AG04449 (cell line): ENCODE results near the gene COPS2.
"Not testable (repeated sequence)": the region's sequence is repeated elsewhere in the genome, so short reads cannot be mapped to it uniquely, and the experiment has no call there.

ENCODE experiments used
- CTCF ChIA-PET: fragments of 350-600 bp; formaldehyde crosslinking; extraction: SDS; loops from one replicate; lab custom pipeline; 2021; ENCODE audit warnings: antibody characterized with exemption; lab: Yijun Ruan, JAX
- POLR2A ChIA-PET: fragments of 400-600, 350-600 bp; formaldehyde crosslinking; extraction: SDS; loops from one replicate; lab custom pipeline; 2020; ENCODE audit warnings: antibody characterized with exemption, inconsistent platforms; lab: Yijun Ruan, JAX
- DNase-seq: peaks from one replicate; pipeline ENCODE4 v3.0.0-alpha.2; 2010; ENCODE audit warnings: low read depth, low spot score
- H3K4me3 ChIP-seq: 2 replicates; pipeline ENCODE4 v1.5.1; 2011; ENCODE audit warnings: low read depth, mild to moderate bottlenecking, control low read depth, low read length
- CTCF ChIP-seq: IDR thresholded peaks from one replicate; pipeline ENCODE4 v1.5.1; 2011; ENCODE audit warnings: mild to moderate bottlenecking, moderate library complexity, low read length, control low read depth, inconsistent platforms; ENCODE audit not compliant: insufficient read depth; ENCODE audit errors: missing control alignments

The COPS2 gene

GRCh38 chr15:49179433-49180190, 24.2 kb upstream of the COPS2 start:
- DNase-seq, result no peak
- H3K4me3 ChIP-seq, result no peak overlapping the region
- POLR2A ChIA-PET, result no interaction called here
- no peak for TF ChIP-seq CTCF
- CTCF ChIA-PET, result interaction anchor here (0.7 kb wide), 2 partner anchors 34 to 824 kb away, joined by 3 read pairs; no protein-coding TSS in a partner anchor

DNA sequence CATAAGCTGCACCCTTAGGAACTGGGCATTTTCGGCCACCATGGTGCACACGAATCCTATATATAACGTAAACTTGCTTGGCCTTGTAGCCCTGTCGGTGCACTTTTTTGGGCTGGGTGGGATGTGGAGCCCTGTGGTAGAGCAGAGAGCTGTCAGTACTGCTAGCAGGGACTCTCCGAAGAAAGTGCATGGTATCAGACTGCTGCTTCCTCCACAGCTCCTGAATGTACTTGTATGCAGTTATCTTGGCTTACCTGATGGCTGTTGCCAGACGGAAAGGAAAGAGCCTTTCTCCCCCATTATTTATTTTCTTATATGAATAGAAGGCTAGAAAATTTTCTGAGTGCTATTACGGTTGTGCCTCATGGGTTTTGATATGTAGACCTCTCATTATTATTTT, 23.1 kb upstream of the COPS2 start:
- DNase-seq, result no peak
- H3K4me3 ChIP-seq, result no peak overlapping the region
- TF ChIP-seq CTCF, result no peak
- ChIA-PET CTCF (interaction anchor here (1.0 kb wide), 1 partner anchor 57 kb away, joined by 4 read pairs; no protein-coding TSS in a partner anchor), POLR2A (no interaction called here)

GRCh38 chr15:49175582-49176397, 20.4 kb upstream of the COPS2 start:
- H3K4me3 ChIP-seq, POLR2A ChIA-PET, CTCF ChIA-PET, DNase-seq: not testable (repeated sequence)

DNA sequence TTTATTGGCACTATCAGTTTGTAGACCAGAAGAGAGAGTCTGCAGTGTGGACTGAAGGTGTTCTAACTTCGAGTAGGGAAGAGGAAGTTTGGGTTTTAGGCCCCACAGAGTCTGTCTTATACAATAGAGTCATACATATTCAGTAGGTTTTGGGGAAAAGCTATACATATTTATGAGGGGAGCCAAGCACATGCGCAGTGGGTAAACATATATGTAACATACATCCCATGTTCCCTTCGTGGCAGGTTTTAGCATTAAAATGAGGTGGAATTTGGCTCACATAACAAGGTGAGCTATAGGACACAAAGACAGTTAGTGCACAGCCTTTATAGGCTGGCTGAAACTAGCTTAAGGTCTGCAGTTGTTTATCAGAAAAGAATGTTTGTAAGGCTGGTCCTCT, 19.5 kb upstream of the COPS2 start:
- no peak for TF ChIP-seq CTCF
- DNase-seq, result no peak
- H3K4me3 ChIP-seq, result no peak overlapping the region
- CTCF ChIA-PET, result interaction anchor here (1.0 to 1.2 kb wide), 2 partner anchors 29 to 313 kb away, joined by 3 read pairs; no protein-coding TSS in a partner anchor
- POLR2A ChIA-PET, result no interaction called here

- no peak for TF ChIP-seq CTCF
- CTCF ChIA-PET, result interaction anchor here (1.4 kb wide), 1 partner anchor 26 kb away, joined by 4 read pairs; no protein-coding TSS in a partner anchor
- H3K4me3 ChIP-seq, result no peak overlapping the region
- POLR2A ChIA-PET, result no interaction called here
- DNase-seq, result no peak
Observed at GRCh38 chr15:49171790-49172189, 16.4 kb upstream of the COPS2 start.

- DNase-seq, result no peak
- ChIA-PET CTCF (interaction anchor here (0.7 to 1.7 kb wide), 5 partner anchors 19 to 1146 kb away, joined by 3 to 6 read pairs (median 3); no protein-coding TSS in a partner anchor), POLR2A (interaction anchor here (0.6 to 1.0 kb wide), 2 partner anchors 15 to 662 kb away, joined by 3 to 11 read pairs; partner anchors contain the start of gene COPS2)
- peak within 1 kb of the TSS; percentile 76 for H3K4me3 ChIP-seq
- TF ChIP-seq CTCF, result no peak
Observed at GRCh38 chr15:49169880-49170597, 14.6 kb upstream of the COPS2 start, which contains the start of gene GALK2. Gene GALK2, plus strand, starts transcription at chr15:49170247. Its CDS starts 76 bp downstream, at chr15:49170323.
